ENCODE results near the gene HOXA6. TPM values are rescaled to one million over a fixed set of nuclear protein-coding genes. Genes with fewer than 3 reads are reported as not detected.

HOXA6 gene
- total RNA-seq, 2 experiments from 2014 or later, result not detected

DNA sequence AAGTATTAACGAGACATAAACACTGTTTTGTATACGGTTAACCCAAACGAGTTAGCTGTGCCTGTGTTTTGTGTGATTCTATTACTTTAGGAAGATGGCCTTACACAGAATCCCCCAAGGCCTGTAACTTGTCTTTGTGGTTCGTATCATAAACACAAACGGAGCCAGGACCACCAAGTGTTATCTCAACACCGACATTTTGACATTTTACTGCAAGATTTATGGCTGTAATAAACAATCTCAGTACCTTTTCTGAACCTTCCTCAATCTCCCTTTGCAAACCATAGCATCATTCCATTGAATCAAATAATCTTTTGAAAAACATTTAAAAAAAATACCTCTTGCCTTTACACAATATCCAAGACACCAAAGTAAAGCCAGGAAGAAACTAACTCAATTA is 14.6 kb downstream of the HOXA6 start:
- H3K36me3 Mint-ChIP-seq (ENCODE audit: low read depth), result no peaks in the 10 kb centered on the region
- no peak overlapping the region for H3K27ac Mint-ChIP-seq
- peaks cover 19% of the 10 kb centered on the region for H3K4me1 Mint-ChIP-seq (ENCODE audit: low read depth)
- no peak for DNase-seq
- CTCF ChIA-PET, result interaction anchor here (1.2 kb wide), 1 partner anchor 11 kb away, joined by 3 read pairs; the partner anchor contains the start of gene HOXA5
- no peaks in the 10 kb centered on the region for H3K9me3 Mint-ChIP-seq
- peaks cover 52% of the 10 kb centered on the region for H3K27me3 Mint-ChIP-seq (ENCODE audit: low read depth)
- H3K4me3 Mint-ChIP-seq, result no peak overlapping the region
- intact Hi-C loops (cut with micrococcal nuclease), result no loop called here

DNA sequence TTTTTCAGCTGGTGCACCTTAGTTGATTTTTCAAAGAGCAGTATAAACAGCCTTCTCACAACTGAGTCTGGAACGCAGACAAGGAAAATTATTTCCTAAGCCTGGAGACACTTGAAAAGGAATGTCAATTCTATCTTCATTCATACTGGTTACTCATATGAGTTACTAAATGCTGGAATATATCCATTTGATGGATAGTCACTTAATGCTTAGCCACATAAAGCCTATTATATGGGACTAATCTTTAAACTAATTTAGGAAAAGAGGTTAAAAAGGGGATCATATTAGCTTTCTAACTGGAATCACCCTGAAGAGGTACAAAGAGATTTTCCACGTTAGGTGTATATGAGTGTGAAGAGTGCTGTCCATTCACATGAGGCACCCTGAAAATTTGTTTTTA is 15.4 kb downstream of the HOXA6 start:
- no peak overlapping the region for H3K27ac Mint-ChIP-seq
- CTCF ChIA-PET, result no interaction called here

DNA sequence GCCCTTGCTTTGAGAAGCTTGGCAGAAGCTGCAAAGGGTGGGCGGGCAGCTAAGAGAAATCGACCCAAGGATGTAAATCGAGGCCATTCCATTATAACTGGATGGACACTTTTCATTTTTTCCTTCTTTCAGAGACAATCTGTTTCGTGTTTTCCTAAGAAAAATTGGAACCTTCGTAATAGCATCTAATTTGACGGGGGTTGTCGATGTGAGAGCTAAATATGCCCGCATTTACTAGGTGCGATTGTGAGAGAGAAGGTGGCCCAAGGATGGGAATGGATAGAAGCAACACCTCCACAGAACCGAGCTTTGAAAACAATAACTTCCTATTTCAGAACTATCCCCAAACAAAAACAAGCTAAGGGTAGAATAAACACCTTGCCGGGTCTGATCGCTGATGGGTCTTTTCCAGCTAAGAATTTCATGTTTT is 16.2 kb downstream of the HOXA6 start:
- Mint-ChIP-seq H3K36me3 (ENCODE audit: low read depth) (no peaks in the 10 kb centered on the region), H3K4me1 (ENCODE audit: low read depth) (peaks cover 19% of the 10 kb centered on the region), H3K9me3 (no peaks in the 10 kb centered on the region), H3K27me3 (ENCODE audit: low read depth) (peaks cover 53% of the 10 kb centered on the region), H3K27ac (no peak overlapping the region), H3K4me3 (peak overlapping the region; percentile 53)
- DNase-seq, result no peak
- intact Hi-C loops (cut with micrococcal nuclease), result no loop called here
- CTCF ChIA-PET, result interaction anchor here (0.6 to 0.7 kb wide), 2 partner anchors 14 to 281 kb away, joined by 4 read pairs; no protein-coding TSS in a partner anchor

More for the DNA sequence above, 15.4 kb downstream of the HOXA6 start:
- Mint-ChIP-seq H3K9me3 (no peaks in the 10 kb centered on the region), H3K36me3 (ENCODE audit: low read depth) (no peaks in the 10 kb centered on the region), H3K4me3 (no peak overlapping the region), H3K4me1 (ENCODE audit: low read depth) (peaks cover 19% of the 10 kb centered on the region), H3K27me3 (ENCODE audit: low read depth) (peaks cover 55% of the 10 kb centered on the region)
- no peak for DNase-seq
- intact Hi-C loops (cut with micrococcal nuclease), result no loop called here

DNA sequence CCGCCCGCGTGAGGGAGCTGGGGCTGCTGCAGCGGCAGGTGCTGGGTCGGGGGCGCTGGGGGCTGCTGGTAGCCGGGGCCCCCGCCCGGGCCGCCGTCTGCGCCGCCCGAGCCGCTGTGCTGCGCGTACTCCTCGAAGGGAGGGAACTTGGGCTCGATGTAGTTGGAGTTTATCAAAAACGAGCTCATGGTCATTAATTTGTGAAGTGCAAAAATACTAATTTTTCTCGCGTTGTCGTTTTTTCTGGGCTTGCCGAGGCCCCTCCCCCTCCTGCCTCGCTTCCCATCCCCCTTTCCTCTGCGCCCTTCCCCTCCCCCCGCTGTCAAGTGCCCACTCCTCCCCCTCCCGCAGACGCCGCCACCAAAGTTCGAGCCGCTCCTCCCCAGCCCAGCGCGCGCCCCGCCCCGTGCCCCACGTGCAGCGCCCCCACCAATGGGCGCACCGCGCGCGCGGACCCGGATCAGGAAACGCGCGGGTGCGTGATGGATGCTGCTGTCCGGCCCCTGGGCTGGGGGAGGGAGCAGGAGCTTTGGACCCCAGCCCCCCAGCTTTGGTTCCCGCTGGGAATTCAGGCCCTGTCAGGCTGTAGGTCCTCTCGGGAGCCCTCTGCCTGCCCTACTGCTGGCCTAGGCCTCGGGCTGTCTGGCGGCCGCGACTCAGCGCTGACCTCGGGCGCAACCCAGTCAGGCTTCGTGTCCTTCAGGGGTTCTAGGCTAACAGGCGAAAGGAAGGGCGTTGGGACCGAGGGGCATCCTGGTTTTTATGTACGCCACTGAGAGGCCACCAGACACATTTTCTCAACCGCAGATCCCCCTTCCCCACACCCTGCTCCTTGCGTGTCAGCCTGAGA is 16.8 kb downstream of the HOXA6 start, which contains the start of gene HOXA4:
Gene HOXA4 (minus strand): TSS at position 218 of the 850 bp plus-strand sequence. CDS start 24 bp downstream, at position 194.
- Mint-ChIP-seq H3K4me1 (ENCODE audit: low read depth) (peaks cover 19% of the 10 kb centered on the region), H3K4me3 (peak within 1 kb of the TSS; percentile 53), H3K27me3 (ENCODE audit: low read depth) (peaks cover 51% of the 10 kb centered on the region), H3K27ac (no peak within 1 kb of the TSS), H3K36me3 (ENCODE audit: low read depth) (no peaks in the 10 kb centered on the region), H3K9me3 (no peaks in the 10 kb centered on the region)
- DNase-seq, result peak; percentile 71
- CTCF ChIA-PET, result interaction anchor here (0.6 kb wide), 1 partner anchor 280 kb away, joined by 4 read pairs; no protein-coding TSS in a partner anchor
- intact Hi-C loops (cut with micrococcal nuclease), result no loop called here

DNA sequence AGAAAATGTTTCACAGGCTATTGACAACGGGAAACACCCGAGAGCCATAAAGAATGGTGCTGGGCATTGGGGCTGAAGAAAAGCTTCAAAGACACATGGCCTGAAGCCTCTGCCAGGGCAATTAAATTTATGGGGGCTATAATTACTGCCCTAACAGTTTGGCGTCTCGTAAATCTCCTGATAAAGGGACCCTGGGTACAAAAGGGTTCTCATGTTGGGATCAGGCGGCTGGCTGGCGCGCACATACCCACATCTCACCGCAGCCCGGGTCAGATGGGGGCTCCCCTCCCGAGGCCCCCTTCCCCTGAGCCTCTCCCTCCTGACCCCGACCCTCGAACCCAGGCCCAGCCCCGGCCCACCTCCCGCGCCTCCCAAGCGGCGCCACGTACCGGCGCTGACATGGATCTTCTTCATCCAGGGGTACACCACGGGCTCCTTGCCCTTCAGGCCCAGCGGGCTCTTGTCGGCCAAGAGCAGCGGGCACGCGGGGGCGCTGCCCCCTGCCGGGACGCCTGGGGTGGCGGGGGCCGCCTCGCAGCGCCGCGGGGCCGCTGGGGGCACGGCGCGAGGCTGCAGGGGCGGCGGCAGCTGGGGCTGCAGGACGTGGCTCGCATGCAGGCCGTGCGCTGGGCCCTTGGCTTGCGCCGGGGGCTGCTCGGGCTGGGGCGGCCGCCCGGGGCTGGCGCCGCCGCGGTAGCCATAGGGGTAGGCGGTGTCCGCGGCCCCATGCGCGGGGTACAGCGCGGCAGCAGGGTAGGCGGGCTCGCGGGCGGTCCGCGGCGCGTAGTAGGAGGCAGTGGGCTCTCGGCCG is 17.6 kb downstream of the HOXA6 start:
- H3K4me3 Mint-ChIP-seq, result no peak overlapping the region
- H3K27me3 Mint-ChIP-seq (ENCODE audit: low read depth), result peaks cover 48% of the 10 kb centered on the region

DNA sequence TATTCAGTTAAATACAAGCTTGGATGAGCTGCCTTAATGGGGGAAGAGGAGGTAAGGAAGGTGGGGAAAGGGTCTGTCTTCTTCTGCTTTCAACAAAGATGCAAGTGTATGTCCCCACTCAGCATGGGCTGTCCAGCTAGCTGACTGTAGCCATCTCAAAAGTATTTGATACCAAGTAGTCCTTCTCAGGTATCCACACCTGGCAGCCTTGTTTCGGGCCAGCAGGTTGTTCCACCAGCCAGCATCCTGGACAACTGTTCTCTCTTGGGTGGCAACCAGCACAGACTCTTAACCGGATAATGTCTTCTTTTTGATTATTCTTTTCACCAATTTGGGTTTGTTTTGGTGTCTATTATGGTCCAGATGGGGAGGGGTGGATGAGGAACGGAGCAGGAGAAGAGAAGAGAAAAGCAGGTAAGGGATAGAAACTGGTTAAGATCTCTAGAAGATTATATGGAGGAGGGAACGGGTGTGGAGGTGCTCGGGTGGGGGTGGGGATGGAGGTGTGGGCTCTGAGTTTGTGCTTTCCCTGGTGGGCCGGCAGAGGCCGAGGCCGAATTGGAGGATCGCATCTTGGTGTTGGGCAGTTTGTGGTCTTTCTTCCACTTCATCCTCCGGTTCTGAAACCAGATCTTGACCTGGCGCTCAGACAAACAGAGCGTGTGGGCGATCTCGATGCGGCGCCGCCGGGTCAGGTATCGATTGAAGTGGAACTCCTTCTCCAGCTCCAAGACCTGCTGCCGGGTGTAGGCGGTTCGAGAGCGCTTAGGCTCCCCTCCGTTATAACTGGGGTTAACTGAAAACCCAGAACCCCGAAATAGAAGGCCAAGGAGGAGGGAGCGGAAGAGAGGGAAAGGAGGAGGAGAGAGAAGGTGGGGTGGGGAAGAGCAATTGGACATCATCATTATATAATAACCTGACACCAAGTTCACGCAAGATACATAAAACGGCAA is 18.5 kb downstream of the HOXA6 start:
- CTCF ChIA-PET, result no interaction called here
- DNase-seq, result no peak
- intact Hi-C loops (cut with micrococcal nuclease), result no loop called here

More for the DNA sequence above, 17.6 kb downstream of the HOXA6 start:
- H3K27ac Mint-ChIP-seq, result no peak overlapping the region
- no peak for DNase-seq
- H3K9me3 Mint-ChIP-seq, result no peaks in the 10 kb centered on the region
- CTCF ChIA-PET, result no interaction called here
- no peaks in the 10 kb centered on the region for H3K36me3 Mint-ChIP-seq (ENCODE audit: low read depth)
- peaks cover 14% of the 10 kb centered on the region for H3K4me1 Mint-ChIP-seq (ENCODE audit: low read depth)
- intact Hi-C loops (cut with micrococcal nuclease), result no loop called here

DNA sequence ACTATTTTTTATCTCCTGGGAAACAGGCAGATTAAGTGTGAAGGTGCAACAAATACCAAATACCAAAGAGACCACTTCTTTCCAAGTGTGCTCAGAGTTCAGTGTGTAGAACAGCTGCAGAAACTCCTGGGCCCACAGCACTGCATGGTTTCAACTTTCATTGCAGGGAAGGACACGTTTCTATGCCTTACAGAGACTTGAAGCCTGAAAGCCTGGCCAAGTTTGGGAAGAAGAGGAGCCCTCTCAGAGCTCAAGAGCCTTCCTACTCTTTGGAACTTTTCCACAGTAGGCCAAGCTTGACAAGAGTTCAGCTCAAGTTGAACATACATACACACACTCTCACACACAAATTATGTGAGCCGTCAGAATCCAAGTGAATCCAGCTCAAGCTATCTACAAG is 19.5 kb downstream of the HOXA6 start:
- Mint-ChIP-seq H3K4me1 (ENCODE audit: low read depth) (no peaks in the 10 kb centered on the region), H3K4me3 (no peak overlapping the region), H3K27ac (no peak overlapping the region), H3K9me3 (no peaks in the 10 kb centered on the region), H3K36me3 (ENCODE audit: low read depth) (no peaks in the 10 kb centered on the region), H3K27me3 (ENCODE audit: low read depth) (peaks cover 41% of the 10 kb centered on the region)
- CTCF ChIA-PET, result interaction anchor here (0.8 kb wide), 1 partner anchor 22 kb away, joined by 3 read pairs; no protein-coding TSS in a partner anchor
- intact Hi-C loops (cut with micrococcal nuclease), result no loop called here
- no peak for DNase-seq

More for the DNA sequence above, 18.5 kb downstream of the HOXA6 start:
- Mint-ChIP-seq H3K4me1 (ENCODE audit: low read depth) (peaks cover 5% of the 10 kb centered on the region), H3K4me3 (no peak overlapping the region), H3K27ac (no peak overlapping the region), H3K36me3 (ENCODE audit: low read depth) (no peaks in the 10 kb centered on the region), H3K27me3 (ENCODE audit: low read depth) (peaks cover 44% of the 10 kb centered on the region), H3K9me3 (no peaks in the 10 kb centered on the region)

DNA sequence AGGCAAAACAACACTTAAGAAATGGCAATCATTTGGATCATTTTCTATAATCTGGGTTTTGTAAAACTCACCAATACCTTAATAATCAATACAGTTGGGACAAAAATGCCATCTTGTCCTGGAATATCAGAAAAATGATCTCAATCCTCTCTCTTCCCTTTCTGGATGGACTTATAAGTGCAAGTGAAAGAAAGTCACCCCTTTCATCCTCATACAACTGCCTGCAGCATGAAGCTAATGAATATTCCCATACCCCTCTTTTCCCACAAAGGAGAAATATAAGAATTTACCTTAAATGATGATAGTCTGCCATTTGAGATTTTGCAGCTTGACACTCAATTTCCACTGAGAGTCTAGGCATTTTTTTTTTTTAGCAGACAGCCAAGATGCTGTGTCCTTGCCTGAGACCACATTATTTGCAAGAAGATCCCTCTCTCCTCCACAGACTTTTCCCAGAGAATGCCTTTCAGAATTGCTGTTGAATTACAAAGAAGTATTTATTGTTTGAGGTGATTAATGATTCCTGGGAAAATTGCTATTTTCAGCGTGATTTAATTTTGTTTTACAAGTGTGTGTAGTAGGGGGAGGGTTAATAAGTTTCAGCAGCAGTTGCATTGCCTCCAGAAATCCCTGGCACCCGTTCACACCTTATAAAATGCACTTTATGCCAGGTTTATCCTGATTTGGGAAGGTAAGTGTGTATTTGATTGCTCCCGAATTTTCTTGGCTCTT is 20.8 kb downstream of the HOXA6 start:
- no peak for DNase-seq
- no peak overlapping the region for H3K4me3 Mint-ChIP-seq
- H3K27ac Mint-ChIP-seq, result no peak overlapping the region
- CTCF ChIA-PET, result no interaction called here
- H3K9me3 Mint-ChIP-seq, result no peaks in the 10 kb centered on the region
- no peaks in the 10 kb centered on the region for H3K4me1 Mint-ChIP-seq (ENCODE audit: low read depth)
- no peaks in the 10 kb centered on the region for H3K36me3 Mint-ChIP-seq (ENCODE audit: low read depth)
- peaks cover 35% of the 10 kb centered on the region for H3K27me3 Mint-ChIP-seq (ENCODE audit: low read depth)
- intact Hi-C loops (cut with micrococcal nuclease), result no loop called here

DNA sequence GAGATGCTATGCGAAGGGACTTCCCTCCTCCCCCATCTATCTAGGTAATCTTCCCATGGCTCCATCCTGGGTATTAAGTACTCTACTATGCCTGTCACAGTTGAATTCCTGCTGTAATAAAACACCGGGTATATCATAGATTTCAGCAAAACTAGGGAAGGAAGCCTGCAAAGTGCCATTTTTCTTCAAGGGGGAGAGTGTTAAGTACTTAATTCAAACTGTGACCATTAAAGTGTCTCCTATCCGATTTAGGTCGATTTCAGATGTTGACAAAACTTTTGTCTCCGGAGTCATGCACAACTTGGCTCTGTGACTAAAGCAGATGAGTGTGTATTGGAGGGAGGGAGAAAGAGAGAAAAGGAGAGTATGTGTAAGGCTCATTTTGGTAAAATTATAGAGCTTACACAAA is 21.6 kb downstream of the HOXA6 start:
- Mint-ChIP-seq H3K9me3 (no peaks in the 10 kb centered on the region), H3K27me3 (ENCODE audit: low read depth) (peaks cover 28% of the 10 kb centered on the region), H3K4me1 (ENCODE audit: low read depth) (no peaks in the 10 kb centered on the region), H3K36me3 (ENCODE audit: low read depth) (no peaks in the 10 kb centered on the region), H3K4me3 (no peak overlapping the region), H3K27ac (no peak overlapping the region)
- CTCF ChIA-PET, result no interaction called here
- intact Hi-C loops (cut with micrococcal nuclease), result no loop called here
- no peak for DNase-seq

DNA sequence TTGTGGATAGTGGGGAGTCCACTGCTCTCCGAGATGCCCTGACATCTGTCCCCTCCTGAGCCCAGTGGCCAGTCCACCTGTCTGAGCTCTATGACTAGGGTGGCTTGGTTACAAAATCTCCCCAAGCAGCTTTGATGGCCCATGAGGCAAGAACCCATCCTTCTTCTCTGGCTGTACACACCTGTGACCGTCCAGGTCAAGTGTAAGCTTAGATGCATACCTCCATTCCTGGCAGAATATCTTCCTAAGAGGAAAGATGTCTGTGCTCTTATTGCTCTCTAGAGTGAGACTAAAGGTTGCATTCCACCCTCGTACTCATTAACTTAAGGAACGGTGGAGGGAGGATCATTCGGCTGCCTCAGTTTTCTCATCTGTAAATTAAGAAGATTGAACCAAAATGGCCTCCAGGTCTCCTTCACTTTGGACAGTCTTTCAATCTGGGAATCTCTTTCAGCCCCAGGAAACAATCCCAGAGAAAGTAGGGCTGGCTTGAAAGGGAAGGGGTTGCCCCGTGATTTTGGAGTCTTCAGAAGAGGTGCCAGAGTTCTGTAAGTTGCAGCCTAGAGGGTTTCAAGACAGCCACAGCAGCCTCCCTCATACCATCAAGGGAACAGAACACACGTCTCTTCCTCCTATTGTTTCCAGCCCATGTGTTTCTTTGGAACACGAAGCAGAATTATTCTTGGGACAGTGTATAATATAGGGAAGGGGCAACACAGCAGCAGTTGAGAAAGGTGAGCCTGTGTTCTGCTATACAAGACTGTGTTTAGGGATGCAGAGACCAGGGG is 22.5 kb downstream of the HOXA6 start:
- H3K27ac Mint-ChIP-seq, result no peak overlapping the region
- H3K4me3 Mint-ChIP-seq, result no peak overlapping the region
- CTCF ChIA-PET, result no interaction called here
- peaks cover 28% of the 10 kb centered on the region for H3K27me3 Mint-ChIP-seq (ENCODE audit: low read depth)
- no peaks in the 10 kb centered on the region for H3K9me3 Mint-ChIP-seq
- no peak for DNase-seq
- no peaks in the 10 kb centered on the region for H3K36me3 Mint-ChIP-seq (ENCODE audit: low read depth)
- intact Hi-C loops (cut with micrococcal nuclease), result no loop called here
- no peaks in the 10 kb centered on the region for H3K4me1 Mint-ChIP-seq (ENCODE audit: low read depth)
